H1 (cell line): Measurements from ENCODE around the gene RPL38. TPM values are rescaled to one million over a fixed set of nuclear protein-coding genes. Genes with fewer than 3 reads are reported as not detected.

Source experiments
- CHD7 ChIP-seq: fragments of 300-600 bp; sonication (generic); IDR thresholded peaks from 2 replicates; pipeline ENCODE4 v1.7.1; 2012; ENCODE audit warnings: low read length, moderate library complexity, mild to moderate bottlenecking, inconsistent platforms; ENCODE audit not compliant: insufficient replicate concordance
- HDAC2 ChIP-seq, 2 experiments: fragments of 300-600 bp in 1 of 2; sonication (generic) in 1 of 2; IDR thresholded peaks; 2 replicates each; pipeline ENCODE4 v1.6.1; 2011 to 2012; ENCODE audit warnings: low read depth in 2 of 2, low read length in 2 of 2, mild to moderate bottlenecking in 2 of 2, moderate library complexity in 2 of 2, borderline replicate concordance in 1 of 2, inconsistent platforms in 1 of 2
- PHF8 ChIP-seq: fragments of 200-600 bp; sonication (generic); conservative IDR thresholded peaks from 2 replicates; pipeline ENCODE4 v1.7.1; 2012; ENCODE audit warnings: low read depth, mild to moderate bottlenecking, inconsistent platforms, low read length, moderate library complexity
- SRF ChIP-seq: IDR thresholded peaks from 2 replicates; pipeline ENCODE4 v1.6.1; 2011; ENCODE audit warnings: mild to moderate bottlenecking, low read depth, low read length, moderate library complexity
- polyA plus RNA-seq, 7 experiments: library from polyadenylated mRNA; depleted of rRNA in 3 of 7; stranded (reverse) in 5 of 7; unstranded in 2 of 7; fragments of >200 nt in 5 of 7; fragments of 200-250 nt in 2 of 7; gene quantifications; 1 replicate in 5 of 7; 2 replicates in 1 of 7; 4 replicates in 1 of 7; pipeline versions ENCODE4 v1.2.1 to v1.2.3, GENCODE V29; 2011 to 2013; ENCODE audit warnings: missing spikeins in 2 of 7, mixed read lengths in 2 of 7
- total RNA-seq: library from RNA; stranded (reverse); fragmentation: NEBNext Ultra II Directional; extraction: Animal tissue kit (Norgen Biotek cat#: 25700); gene quantifications from 2 replicates; pipeline ENCODE4 v1.2.1, GENCODE V29; 2021

RPL38 gene
- total and polyA plus RNA-seq, 2 of the 8 experiments (the other 6 are each of a cell fraction or from before 2014, with no cell fraction given) = 412 to 1,195 TPM

- TF ChIP-seq CHD7 (no peak), SRF (no peak), HDAC2 (IDR thresholded peaks at IDR 0.05; ENCODE audit: borderline replicate concordance in 1 of 2, low read depth in 2 of 2, low read length in 2 of 2) (no peak), PHF8 (no peak)
These were observed 38.9 kb upstream of the RPL38 start (continued) for GRCh38 chr17:74164446-74165045.
